Measurements from ENCODE around the gene MOSMO.

- no peak for TF ChIP-seq CTCF (IDR thresholded peaks at IDR 0.05)
- TF ChIP-seq POLR2A (IDR thresholded peaks at IDR 0.05), result no peak
- no peak for TF ChIP-seq POLR2AphosphoS5 (IDR thresholded peaks at IDR 0.05)
These were observed 27.2 kb downstream of the MOSMO start for GRCh38 chr16:22035153-22035552.
